A549 (cell line): Measurements from ENCODE around the gene OR8D4. TPM values are rescaled to one million over a fixed set of nuclear protein-coding genes. Genes with fewer than 3 reads are reported as not detected.

Source experiments
- ATAC-seq, 2 experiments: fragments of 200-7000 bp in 1 of 2; fragments of >200 bp in 1 of 2; cut with Nextera tagmentation in 1 of 2; cut with Tn5 transposase in 1 of 2; 3 replicates each; pipeline versions ENCODE4 v1.8.0 to v1.9.1; 2018 to 2020; ENCODE audit warnings: mild to moderate bottlenecking in 1 of 2, moderate library complexity in 1 of 2
- CTCF ChIA-PET: fragments of 300-600 bp; sonication (Branson Sonifier 250); formaldehyde crosslinking; extraction: SDS; loops from one replicate; lab custom pipeline; 2021; ENCODE audit warnings: antibody characterized with exemption, inconsistent platforms; lab: Yijun Ruan, JAX
- POLR2A ChIA-PET: fragments of 350-600 bp; formaldehyde crosslinking; extraction: SDS; loops from one replicate; lab custom pipeline; 2021; ENCODE audit warnings: antibody characterized with exemption, inconsistent platforms; lab: Yijun Ruan, JAX
- DNase-seq, 2 experiments: peaks; one replicate each; pipeline versions ENCODE4 v3.0.0 to v3.0.0-alpha.2; 2011 to 2016; ENCODE audit warnings: low read depth in 1 of 2, low spot score in 1 of 2
- FAIRE-seq: peaks from 2 replicates; lab custom pipeline; 2011; peaks lifted over from hg19 to GRCh38; lab: Jason Lieb, UNC
- H3K27ac ChIP-seq, 2 experiments: fragments of >200 bp; sonication (Bioruptor Twin); formaldehyde crosslinking; 3 replicates each; pipeline ENCODE4 v1.5.1; 2016 to 2017
- H3K4me1 ChIP-seq: fragments of >200 bp; sonication (Bioruptor Twin); formaldehyde crosslinking; 3 replicates; pipeline ENCODE4 v1.6.1; 2016
- H3K4me2 ChIP-seq: fragments of >200 bp; sonication (Bioruptor Twin); formaldehyde crosslinking; 3 replicates; pipeline ENCODE4 v1.6.1; 2016
- H3K4me3 ChIP-seq: fragments of >200 bp; sonication (Bioruptor Twin); formaldehyde crosslinking; 3 replicates; pipeline ENCODE4 v1.5.1; 2016
- H3K9me3 ChIP-seq: fragments of >200 bp; sonication (Bioruptor Twin); formaldehyde crosslinking; 3 replicates; pipeline ENCODE4 v1.6.1; 2016
- ATOH8 ChIP-seq: fragments of 250-450 bp; sonication (Bioruptor Pico); IDR thresholded peaks from 2 replicates; pipeline ENCODE4 v1.5.0; 2020; ENCODE audit warnings: low read depth, mild to moderate bottlenecking, moderate library complexity
- BCL3 ChIP-seq: fragments of >200 bp; sonication (Bioruptor Twin); formaldehyde crosslinking; IDR thresholded peaks from 3 replicates; pipeline ENCODE4 v1.6.1; 2016
- CBX8 ChIP-seq: fragments of 200-600 bp; sonication (generic); IDR thresholded peaks from 2 replicates; pipeline ENCODE4 v1.6.1; 2016
- CEBPB ChIP-seq, 2 experiments: fragments of >200 bp in 1 of 2; sonication (Bioruptor Twin) in 1 of 2; formaldehyde crosslinking in 1 of 2; IDR thresholded peaks; 2 replicates each; pipeline ENCODE4 v1.6.1; 2012 to 2016
- CHD2 ChIP-seq: fragments of 150-350 bp; IDR thresholded peaks from 2 replicates; pipeline ENCODE4 v1.6.1; 2014; ENCODE audit warnings: low read length; ENCODE audit not compliant: partially characterized antibody
- EHMT2 ChIP-seq: fragments of 200-600 bp; sonication (generic); IDR thresholded peaks from 2 replicates; pipeline ENCODE4 v1.6.1; 2016; ENCODE audit warnings: antibody characterized with exemption, low read depth, mild to moderate bottlenecking, moderate library complexity
- ELK1 ChIP-seq: fragments of 150-350 bp; IDR thresholded peaks from 2 replicates; pipeline ENCODE4 v1.6.1; 2014; ENCODE audit warnings: low read depth, mild to moderate bottlenecking, low read length
- EP300 ChIP-seq, 2 experiments: fragments of >200 bp; sonication (Bioruptor Twin); formaldehyde crosslinking; IDR thresholded peaks; 2 replicates in 1 of 2; 3 replicates in 1 of 2; pipeline ENCODE4 v1.6.1; 2016 to 2017
- FOSB ChIP-seq: fragments of 250-450 bp; sonication (Bioruptor Pico); IDR thresholded peaks from 2 replicates; pipeline ENCODE4 v1.5.0; 2020; ENCODE audit warnings: mild to moderate bottlenecking, moderate library complexity
- FOSL2 ChIP-seq, 2 experiments: fragments of 450-650 bp in 1 of 2; fragments of >200 bp in 1 of 2; sonication (Bioruptor Twin) in 1 of 2; formaldehyde crosslinking; IDR thresholded peaks; 2 replicates each; pipeline versions ENCODE4 v1.5.0 to v1.6.1; 2016 to 2020; ENCODE audit warnings: mild to moderate bottlenecking in 1 of 2, moderate library complexity in 1 of 2
- GATA3 ChIP-seq: IDR thresholded peaks from 2 replicates; pipeline ENCODE4 v1.6.1; 2012; ENCODE audit warnings: borderline replicate concordance
- HEYL ChIP-seq: fragments of 250-450 bp; sonication (Bioruptor Pico); IDR thresholded peaks from 2 replicates; pipeline ENCODE4 v1.8.0; 2021; ENCODE audit warnings: mild to moderate bottlenecking, moderate library complexity
- HMGXB4 ChIP-seq: fragments of 250-450 bp; sonication (Bioruptor Pico); IDR thresholded peaks from 2 replicates; pipeline ENCODE4 v1.5.0; 2021; ENCODE audit warnings: mild to moderate bottlenecking, moderate library complexity, borderline replicate concordance
- HOXA7 ChIP-seq: fragments of 250-450 bp; sonication (Bioruptor Pico); IDR thresholded peaks from 2 replicates; pipeline ENCODE4 v1.5.0; 2020; ENCODE audit warnings: mild to moderate bottlenecking, moderate library complexity
- HOXB13 ChIP-seq: fragments of 250-450 bp; sonication (Bioruptor Pico); IDR thresholded peaks from 2 replicates; pipeline ENCODE4 v1.5.0; 2020; ENCODE audit warnings: low read depth, mild to moderate bottlenecking, moderate library complexity
- JUNB ChIP-seq: fragments of >200 bp; sonication (Bioruptor Twin); formaldehyde crosslinking; IDR thresholded peaks from 2 replicates; pipeline ENCODE4 v1.6.1; 2016
- KDM5A ChIP-seq: fragments of 200-600 bp; sonication (generic); IDR thresholded peaks from 2 replicates; pipeline ENCODE4 v1.6.1; 2016; ENCODE audit warnings: antibody characterized with exemption, mild to moderate bottlenecking
- MAFK ChIP-seq: fragments of 450-650 bp; IDR thresholded peaks from 2 replicates; pipeline ENCODE4 v1.6.1; 2014; ENCODE audit not compliant: partially characterized antibody
- MYC ChIP-seq: IDR thresholded peaks from 2 replicates; pipeline ENCODE4 v1.6.1; 2012; ENCODE audit warnings: mild to moderate bottlenecking, inconsistent platforms, low read length, improper control_type of control experiment, borderline replicate concordance
- PHF8 ChIP-seq: fragments of 200-600 bp; sonication (generic); IDR thresholded peaks from 2 replicates; pipeline ENCODE4 v1.6.1; 2016; ENCODE audit warnings: low read depth, mild to moderate bottlenecking, antibody characterized with exemption, moderate library complexity, borderline replicate concordance
- POLR2A ChIP-seq: IDR thresholded peaks from 2 replicates; pipeline ENCODE4 v1.6.1; 2012; ENCODE audit warnings: mild to moderate bottlenecking, low read length
- RAD21 ChIP-seq, 2 experiments: fragments of >200 bp in 1 of 2; sonication (Bioruptor Twin) in 1 of 2; formaldehyde crosslinking in 1 of 2; IDR thresholded peaks in 1 of 2; conservative IDR thresholded peaks in 1 of 2; 2 replicates in 1 of 2; 3 replicates in 1 of 2; pipeline ENCODE4 v1.6.1; 2012 to 2018; ENCODE audit warnings: inconsistent platforms in 1 of 2
- RARB ChIP-seq: fragments of 250-450 bp; sonication (Bioruptor Pico); IDR thresholded peaks from 2 replicates; pipeline ENCODE4 v1.8.0; 2021; ENCODE audit warnings: mild to moderate bottlenecking, moderate library complexity
- RNF2 ChIP-seq: fragments of 200-600 bp; sonication (generic); IDR thresholded peaks from 2 replicates; pipeline ENCODE4 v1.6.1; 2016; ENCODE audit warnings: low read depth, mild to moderate bottlenecking, antibody characterized with exemption, moderate library complexity, borderline replicate concordance
- SREBF2 ChIP-seq: fragments of 450-650 bp; IDR thresholded peaks from 2 replicates; pipeline ENCODE4 v1.6.1; 2014; ENCODE audit warnings: mild to moderate bottlenecking, moderate library complexity
- TFCP2L1 ChIP-seq: fragments of 250-450 bp; sonication (Bioruptor Pico); IDR thresholded peaks from 2 replicates; pipeline ENCODE4 v1.5.0; 2021; ENCODE audit warnings: mild to moderate bottlenecking
- ZFP36 ChIP-seq: fragments of 450-650 bp; IDR thresholded peaks from 2 replicates; pipeline ENCODE4 v1.6.1; 2014; ENCODE audit warnings: borderline replicate concordance; ENCODE audit not compliant: partially characterized antibody
- ZSCAN20 ChIP-seq: fragments of 250-450 bp; sonication (Bioruptor Pico); IDR thresholded peaks from 2 replicates; pipeline ENCODE4 v1.8.0; 2022; ENCODE audit warnings: mild to moderate bottlenecking, moderate library complexity
- WGBS: methylation state at CpG from one replicate; pipeline ENCODE4 v1.1.6; 2017; ENCODE audit errors: missing lambda C conversion rate; 5-methylcytosine and 5-hydroxymethylcytosine counted together
- polyA plus RNA-seq, 4 experiments: library from polyadenylated mRNA; depleted of rRNA in 3 of 4; stranded (reverse); fragments of >200 nt; fragmentation: RNase III in 1 of 4; extraction: RNeasy Plus Mini Kit Qiagen cat#74134 plus additional on column Dnase treatment in 1 of 4; gene quantifications; 2 replicates in 3 of 4; 3 replicates in 1 of 4; pipeline ENCODE4 v1.2.3, GENCODE V29; 2011 to 2017

Gene OR8D4
- polyA plus RNA-seq, 2 of the 4 experiments (the other 2 are of a cell fraction): not detected

- WGBS: 52% methylated on average over 3 of the region's 3 CpGs
- Histone ChIP-seq H3K27ac (no peak within 1 kb of the TSS), H3K4me2 (no peak within 1 kb of the TSS), H3K9me3 (no peaks in the 10 kb centered on the region), H3K4me1 (no peaks in the 10 kb centered on the region), H3K4me3 (no peak within 1 kb of the TSS)
- FAIRE-seq (no peak), ATAC-seq (no peak), DNase-seq (no peak)
- TF ChIP-seq ZFP36 (no peak), RNF2 (no peak), ATOH8 (no peak), BCL3 (no peak), TFCP2L1 (CRISPR knock-in tag) (no peak), RARB (CRISPR knock-in tag) (no peak), ZSCAN20 (no peak), FOSB (no peak), PHF8 (no peak), FOSL2 (IDR thresholded peaks at IDR 0.05) (no peak), FOSL2 (CRISPR knock-in tag; IDR thresholded peaks at IDR 0.05) (no peak), MYC (no peak), ELK1 (no peak), GATA3 (no peak)
- ChIA-PET POLR2A (no interaction called here), CTCF (interaction anchor here (0.8 kb wide), 1 partner anchor 24 kb away, joined by 3 read pairs; no protein-coding TSS in a partner anchor)
Observed at GRCh38 chr11:123885570-123885969, 16.4 kb upstream of the OR8D4 start, which contains the start of gene TMEM225. Gene TMEM225, minus strand, starts transcription at chr11:123885670. Its CDS starts 245 bp downstream, at chr11:123885425.

GRCh38 chr11:123892031-123892430, 9.9 kb upstream of the OR8D4 start:
- no peak overlapping the region for H3K4me2 ChIP-seq
- ChIA-PET CTCF (no interaction called here), POLR2A (no interaction called here)
- no peaks in the 10 kb centered on the region for H3K9me3 ChIP-seq
- H3K4me3 ChIP-seq: no peak overlapping the region
- TF ChIP-seq HMGXB4 (CRISPR knock-in tag) (no peak), SREBF2 (no peak), FOSL2 (IDR thresholded peaks at IDR 0.05) (no peak), FOSL2 (CRISPR knock-in tag; IDR thresholded peaks at IDR 0.05) (no peak), HOXA7 (CRISPR knock-in tag) (no peak), EHMT2 (no peak), MAFK (no peak), POLR2A (no peak), JUNB (no peak), ZSCAN20 (no peak), HEYL (CRISPR knock-in tag) (no peak), EP300 (IDR thresholded peaks at IDR 0.05) (no peak), KDM5A (no peak), CBX8 (no peak), MYC (no peak), CEBPB (IDR thresholded peaks at IDR 0.05) (no peak), HOXB13 (no peak), CHD2 (no peak), RAD21 (conservative IDR thresholded peaks at IDR 0.05 in 1 of 2, IDR thresholded peaks at IDR 0.05 in 1 of 2) (no peak)
- no peak overlapping the region for H3K27ac ChIP-seq
- no peaks in the 10 kb centered on the region for H3K4me1 ChIP-seq
- ATAC-seq: no peak
- FAIRE-seq: no peak
- DNase-seq: no peak
